ENCODE data around the gene TRAPPC2L. TPM values are rescaled to one million over a fixed set of nuclear protein-coding genes. Genes with fewer than 3 reads are reported as not detected.

TRAPPC2L gene
- total and polyA plus RNA-seq, 7 donors: 30.7 to 56.5 (median 42.1) TPM

- intact Hi-C loops (cut with DNase I): no loop called here
- H3K27me3 ChIP-seq: peaks cover 0 to 36% (median 7%) of the 10 kb centered on the region in 3 donors
- no peak overlapping the region for H3K27ac ChIP-seq
- no peaks in the 10 kb centered on the region for H3K36me3 ChIP-seq
- no peak overlapping the region for H3K4me3 ChIP-seq
- H3K9me3 ChIP-seq: no peaks in the 10 kb centered on the region
- DNase-seq: no peak
- no peaks in the 10 kb centered on the region for H3K4me1 ChIP-seq
- 65 to 73% methylated on average over 25 of the region's 25 CpGs for WGBS, 2 donors
- TF ChIP-seq POLR2A (IDR thresholded peaks at IDR 0.05): no peak
- TF ChIP-seq CTCF (IDR thresholded peaks at IDR 0.05): no peak
- no peak for TF ChIP-seq EP300 (IDR thresholded peaks at IDR 0.05)
- no peak for TF ChIP-seq POLR2AphosphoS5 (IDR thresholded peaks at IDR 0.05)
These were observed 15.9 kb downstream of the TRAPPC2L start for GRCh38 chr16:88872650-88873331.

GRCh38 chr16:88874938-88875599 is 18.1 kb downstream of the TRAPPC2L start:
- TF ChIP-seq CTCF (IDR thresholded peaks at IDR 0.05): no peak
- TF ChIP-seq EP300 (IDR thresholded peaks at IDR 0.05): no peak
- TF ChIP-seq POLR2AphosphoS5 (IDR thresholded peaks at IDR 0.05): no peak
- no peak for TF ChIP-seq POLR2A (IDR thresholded peaks at IDR 0.05)
- H3K4me1 ChIP-seq: no peaks in the 10 kb centered on the region
- no peak for DNase-seq
- no peaks in the 10 kb centered on the region for H3K36me3 ChIP-seq
- WGBS, 2 donors: 86 to 91% methylated on average over 34 of the region's 34 CpGs
- H3K4me3 ChIP-seq: no peak overlapping the region
- no peak overlapping the region for H3K27ac ChIP-seq
- H3K9me3 ChIP-seq: no peaks in the 10 kb centered on the region
- intact Hi-C loops (cut with DNase I): no loop called here
- H3K27me3 ChIP-seq: peaks cover 0 to 31% (median 9%) of the 10 kb centered on the region in 3 donors

GRCh38 chr16:88875703-88876234 is 18.8 kb downstream of the TRAPPC2L start:
- Histone ChIP-seq H3K27me3 (peaks cover 0 to 31% (median 16%) of the 10 kb centered on the region in 3 donors), H3K4me3 (no peak overlapping the region), H3K27ac (no peak overlapping the region), H3K4me1 (peaks cover 0 to 2% (median 0%) of the 10 kb centered on the region in 4 donors), H3K36me3 (no peaks in the 10 kb centered on the region), H3K9me3 (no peaks in the 10 kb centered on the region)
- DNase-seq: no peak
- WGBS, 2 donors: 92 to 96% methylated on average over 22 of the region's 22 CpGs
- TF ChIP-seq EP300 (IDR thresholded peaks at IDR 0.05): no peak
- TF ChIP-seq POLR2A (IDR thresholded peaks at IDR 0.05): no peak
- no peak for TF ChIP-seq POLR2AphosphoS5 (IDR thresholded peaks at IDR 0.05)
- TF ChIP-seq CTCF (IDR thresholded peaks at IDR 0.05): no peak
- intact Hi-C loops (cut with DNase I): no loop called here

- no peak overlapping the region for H3K4me3 ChIP-seq
- no peaks in the 10 kb centered on the region for H3K9me3 ChIP-seq
- TF ChIP-seq POLR2AphosphoS5 (IDR thresholded peaks at IDR 0.05): no peak
- TF ChIP-seq CTCF (IDR thresholded peaks at IDR 0.05): no peak
- no peak for TF ChIP-seq EP300 (IDR thresholded peaks at IDR 0.05)
- TF ChIP-seq POLR2A (IDR thresholded peaks at IDR 0.05): no peak
- H3K4me1 ChIP-seq: peaks cover 0 to 9% (median 0%) of the 10 kb centered on the region in 4 donors
- no peaks in the 10 kb centered on the region for H3K36me3 ChIP-seq
- peaks cover 4 to 31% (median 21%) of the 10 kb centered on the region in 3 donors for H3K27me3 ChIP-seq
- H3K27ac ChIP-seq: no peak overlapping the region
- intact Hi-C loops (cut with DNase I): no loop called here
- 78 to 92% methylated on average over 33 of the region's 33 CpGs for WGBS, 2 donors
- DNase-seq: no peak
These were observed 20.1 kb downstream of the TRAPPC2L start for GRCh38 chr16:88876942-88877526.
